Measurements from ENCODE around the gene CHN1.

CHN1 gene

GRCh38 chr2:174888646-174889271 lies 116.4 kb downstream of the CHN1 start:
- H3K27ac ChIP-seq (ENCODE audit: low read depth, low read length) = no peak overlapping the region
- TF ChIP-seq EZH2phosphoT487 (IDR thresholded peaks at IDR 0.05; ENCODE audit: borderline replicate concordance, low read length) (no peak), CTCF (IDR thresholded peaks at IDR 0.05; ENCODE audit: low read depth, low read length, poor library complexity, severe bottlenecking) (no peak)
- no peaks in the 10 kb centered on the region for H3K36me3 ChIP-seq (ENCODE audit: control insufficient read depth, low read length)
- no peaks in the 10 kb centered on the region for H4K20me1 ChIP-seq (ENCODE audit: control insufficient read depth, insufficient read depth, low read depth, low read length)
- H3K9me3 ChIP-seq (ENCODE audit: control insufficient read depth, insufficient read depth, low read length) = no peaks in the 10 kb centered on the region
- no peaks in the 10 kb centered on the region for H3K9me2 ChIP-seq (replicated peaks; ENCODE audit: control insufficient read depth, low read length)
- H3K4me3 ChIP-seq (ENCODE audit: low read length) = no peak overlapping the region
- no peak overlapping the region for H3K4me2 ChIP-seq (ENCODE audit: low read length)
- no peaks in the 10 kb centered on the region for H3F3A ChIP-seq (ENCODE audit: control insufficient read depth, insufficient read depth)
- no peaks in the 10 kb centered on the region for H3K4me1 ChIP-seq (ENCODE audit: control insufficient read depth, low read length)
- H3K79me2 ChIP-seq (ENCODE audit: control insufficient read depth, low read length) = no peaks in the 10 kb centered on the region
- no peaks in the 10 kb centered on the region for H3K27me3 ChIP-seq (ENCODE audit: control insufficient read depth, low read length)

- H4K20me1 ChIP-seq (ENCODE audit: control insufficient read depth, insufficient read depth, low read depth, low read length) = no peaks in the 10 kb centered on the region
- H3K27ac ChIP-seq (ENCODE audit: low read depth, low read length) = no peak overlapping the region
- H3K4me3 ChIP-seq (ENCODE audit: low read length) = no peak overlapping the region
- H3K27me3 ChIP-seq (ENCODE audit: control insufficient read depth, low read length) = no peaks in the 10 kb centered on the region
- H3K9me2 ChIP-seq (replicated peaks; ENCODE audit: control insufficient read depth, low read length) = no peaks in the 10 kb centered on the region
- H3K79me2 ChIP-seq (ENCODE audit: control insufficient read depth, low read length) = no peaks in the 10 kb centered on the region
- no peaks in the 10 kb centered on the region for H3K4me1 ChIP-seq (ENCODE audit: control insufficient read depth, low read length)
- no peaks in the 10 kb centered on the region for H3K36me3 ChIP-seq (ENCODE audit: control insufficient read depth, low read length)
- no peaks in the 10 kb centered on the region for H3K9me3 ChIP-seq (ENCODE audit: control insufficient read depth, insufficient read depth, low read length)
- no peaks in the 10 kb centered on the region for H3F3A ChIP-seq (ENCODE audit: control insufficient read depth, insufficient read depth)
- TF ChIP-seq CTCF (IDR thresholded peaks at IDR 0.05; ENCODE audit: low read depth, low read length, poor library complexity, severe bottlenecking) (no peak), EZH2phosphoT487 (IDR thresholded peaks at IDR 0.05; ENCODE audit: borderline replicate concordance, low read length) (no peak)
- no peak overlapping the region for H3K4me2 ChIP-seq (ENCODE audit: low read length)
Measured at GRCh38 chr2:174888146-174888545, 117.0 kb downstream of the CHN1 start.

- Histone ChIP-seq H3K27ac (ENCODE audit: low read depth, low read length) (no peak overlapping the region), H3K4me2 (ENCODE audit: low read length) (no peak overlapping the region), H3K27me3 (ENCODE audit: control insufficient read depth, low read length) (no peaks in the 10 kb centered on the region), H3K4me3 (ENCODE audit: low read length) (no peak overlapping the region), H3K9me3 (ENCODE audit: control insufficient read depth, insufficient read depth, low read length) (no peaks in the 10 kb centered on the region), H3K36me3 (ENCODE audit: control insufficient read depth, low read length) (no peaks in the 10 kb centered on the region), H3K9me2 (replicated peaks; ENCODE audit: control insufficient read depth, low read length) (no peaks in the 10 kb centered on the region), H3K79me2 (ENCODE audit: control insufficient read depth, low read length) (no peaks in the 10 kb centered on the region), H3K4me1 (ENCODE audit: control insufficient read depth, low read length) (no peaks in the 10 kb centered on the region), H3F3A (ENCODE audit: control insufficient read depth, insufficient read depth) (no peaks in the 10 kb centered on the region), H4K20me1 (ENCODE audit: control insufficient read depth, insufficient read depth, low read depth, low read length) (no peaks in the 10 kb centered on the region)
- TF ChIP-seq EZH2phosphoT487 (IDR thresholded peaks at IDR 0.05; ENCODE audit: borderline replicate concordance, low read length) = no peak
- TF ChIP-seq CTCF (IDR thresholded peaks at IDR 0.05; ENCODE audit: low read depth, low read length, poor library complexity, severe bottlenecking) = no peak
Measured at GRCh38 chr2:174882416-174882815, 122.8 kb downstream of the CHN1 start.
